Measurements from ENCODE around the gene TBC1D22A.

The TBC1D22A gene

GRCh38 chr22:47199979-47200272 is 437.5 kb downstream of the TBC1D22A start:
- Histone ChIP-seq H3K9me3 (ENCODE audit: low read length) (no peaks in the 10 kb centered on the region), H3K27me3 (ENCODE audit: insufficient read depth, low read length) (peaks cover 4% of the 10 kb centered on the region; the same call in 1 of the 2 replicates), H3K36me3 (ENCODE audit: insufficient read depth, low read length) (no peaks in the 10 kb centered on the region), H3F3A (ENCODE audit: insufficient read depth, low read length) (no peaks in the 10 kb centered on the region), H4K20me1 (ENCODE audit: insufficient read depth, low read length) (no peaks in the 10 kb centered on the region), H2AFZ (ENCODE audit: low read length) (no peak overlapping the region), H3K9me2 (ENCODE audit: low read depth, low read length) (no peaks in the 10 kb centered on the region), H3K4me1 (ENCODE audit: insufficient read depth, low read length, severe bottlenecking) (no peaks in the 10 kb centered on the region), H3K9ac (ENCODE audit: low read length) (no peak overlapping the region), H3K27ac (ENCODE audit: low read depth, low read length, poor library complexity, severe bottlenecking) (no peak overlapping the region), H3K4me2 (ENCODE audit: low read length) (no peak overlapping the region), H3K4me3 (ENCODE audit: low read depth, low read length, poor library complexity, severe bottlenecking) (no peak overlapping the region), H3K79me2 (ENCODE audit: insufficient read depth, low read length) (no peaks in the 10 kb centered on the region)
- no peak for TF ChIP-seq CTCF (IDR thresholded peaks at IDR 0.05; ENCODE audit: low read length)

GRCh38 chr22:47200273-47201051 is 438.0 kb downstream of the TBC1D22A start:
- Histone ChIP-seq H3K9me3 (ENCODE audit: low read length) (no peaks in the 10 kb centered on the region), H3K9me2 (ENCODE audit: low read depth, low read length) (no peaks in the 10 kb centered on the region), H3K4me1 (ENCODE audit: insufficient read depth, low read length, severe bottlenecking) (no peaks in the 10 kb centered on the region), H3K27me3 (ENCODE audit: insufficient read depth, low read length) (peaks cover 4% of the 10 kb centered on the region; the same call in 1 of the 2 replicates), H3K27ac (ENCODE audit: low read depth, low read length, poor library complexity, severe bottlenecking) (no peak overlapping the region), H3K4me2 (ENCODE audit: low read length) (no peak overlapping the region), H3F3A (ENCODE audit: insufficient read depth, low read length) (no peaks in the 10 kb centered on the region), H3K9ac (ENCODE audit: low read length) (no peak overlapping the region), H4K20me1 (ENCODE audit: insufficient read depth, low read length) (no peaks in the 10 kb centered on the region), H2AFZ (ENCODE audit: low read length) (no peak overlapping the region), H3K36me3 (ENCODE audit: insufficient read depth, low read length) (no peaks in the 10 kb centered on the region), H3K4me3 (ENCODE audit: low read depth, low read length, poor library complexity, severe bottlenecking) (no peak overlapping the region), H3K79me2 (ENCODE audit: insufficient read depth, low read length) (no peaks in the 10 kb centered on the region)
- no peak for TF ChIP-seq EZH2 (IDR thresholded peaks at IDR 0.05; ENCODE audit: borderline replicate concordance, low read length)
- no peak for TF ChIP-seq CTCF (IDR thresholded peaks at IDR 0.05; ENCODE audit: low read length)

GRCh38 chr22:47201186-47201995 is 438.9 kb downstream of the TBC1D22A start:
- Histone ChIP-seq H3K27ac (ENCODE audit: low read depth, low read length, poor library complexity, severe bottlenecking) (no peak overlapping the region), H2AFZ (ENCODE audit: low read length) (no peak overlapping the region), H3K36me3 (ENCODE audit: insufficient read depth, low read length) (no peaks in the 10 kb centered on the region), H4K20me1 (ENCODE audit: insufficient read depth, low read length) (no peaks in the 10 kb centered on the region), H3K79me2 (ENCODE audit: insufficient read depth, low read length) (no peaks in the 10 kb centered on the region), H3K4me3 (ENCODE audit: low read depth, low read length, poor library complexity, severe bottlenecking) (no peak overlapping the region), H3K4me1 (ENCODE audit: insufficient read depth, low read length, severe bottlenecking) (no peaks in the 10 kb centered on the region), H3K9me2 (ENCODE audit: low read depth, low read length) (no peaks in the 10 kb centered on the region), H3K4me2 (ENCODE audit: low read length) (no peak overlapping the region), H3K9me3 (ENCODE audit: low read length) (no peaks in the 10 kb centered on the region), H3K27me3 (ENCODE audit: insufficient read depth, low read length) (no peaks in the 10 kb centered on the region; the same call in 1 of the 2 replicates), H3K9ac (ENCODE audit: low read length) (no peak overlapping the region), H3F3A (ENCODE audit: insufficient read depth, low read length) (no peaks in the 10 kb centered on the region)
- TF ChIP-seq EZH2 (IDR thresholded peaks at IDR 0.05; ENCODE audit: borderline replicate concordance, low read length) (no peak), CTCF (IDR thresholded peaks at IDR 0.05; ENCODE audit: low read length) (no peak)
